Left lung (tissue), 10 donors: ENCODE measurements around the gene CASTOR2. TPM values are rescaled to one million over a fixed set of nuclear protein-coding genes. Genes with fewer than 3 reads are reported as not detected.
"Not testable (repeated sequence)": the region's sequence is repeated elsewhere in the genome, so short reads cannot be mapped to it uniquely, and the experiment has no call there.

Source experiments
- ATAC-seq: fragments of 200-7000 bp; cut with Tn5 transposase; one replicate; pipeline ENCODE4 v1.9.1; 2020; ENCODE audit warnings: moderate library complexity
- DNase-seq, 4 donors: peaks; one replicate each; pipeline ENCODE4 v3.0.0-alpha.2; 2013 to 2020
- H3K27ac ChIP-seq, 2 donors: fragments of 200-600 bp; sonication (generic) in 1 of 2; one replicate each; pipeline versions ENCODE4 v1.5.0 to v1.8.0; 2020 to 2021
- H3K27me3 ChIP-seq, 2 donors: fragments of 200-600 bp; sonication (generic) in 1 of 2; one replicate each; pipeline versions ENCODE4 v1.5.0 to v1.8.0; 2020 to 2021
- H3K36me3 ChIP-seq, 2 donors: fragments of 200-600 bp; sonication (generic) in 1 of 2; one replicate each; pipeline versions ENCODE4 v1.5.0 to v1.8.0; 2020 to 2021
- H3K4me1 ChIP-seq, 2 donors: fragments of 200-600 bp; one replicate each; pipeline ENCODE4 v1.8.0; 2021
- H3K4me3 ChIP-seq, 2 donors: fragments of 200-600 bp; sonication (generic) in 1 of 2; one replicate each; pipeline versions ENCODE4 v1.5.0 to v1.8.0; 2020 to 2021; ENCODE audit warnings: mild to moderate bottlenecking in 1 of 2
- H3K9me3 ChIP-seq, 2 donors: fragments of 200-600 bp; sonication (generic) in 1 of 2; one replicate each; pipeline versions ENCODE4 v1.5.0 to v1.8.0; 2020 to 2021
- intact Hi-C, 2 donors: fragments of 100-400 bp; cut with DNase I; formaldehyde crosslinking; loops; one replicate each; pipeline versions ENCODE4 v1.11.2 to v1.14.2; 2022
- polyA plus RNA-seq, 6 donors: library from polyadenylated mRNA; unstranded; fragments of 120-200 nt; gene quantifications; one replicate each; pipeline ENCODE4 v1.2.1, GENCODE V29; 2013; ENCODE audit not compliant: insufficient read length in 6 of 6
- total RNA-seq, 2 donors: library from RNA; stranded (reverse); fragmentation: NEBNext Ultra II Directional; extraction: Animal tissue kit (Norgen Biotek cat#: 25700); gene quantifications; one replicate each; pipeline ENCODE4 v1.2.1, GENCODE V29; 2021
- TF ChIP-seq, protein P1 (sequence below), 2 donors: fragments of 200-600 bp; sonication (generic) in 1 of 2; IDR thresholded peaks; one replicate each; pipeline versions ENCODE4 v1.5.0 to v1.8.0; 2021; ENCODE audit warnings: antibody characterized with exemption in 2 of 2
- donor health status: DM: no; HTN: yes; CAD: no.
- donor health status: DM: no; HTN: no; CAD: no.

CASTOR2 gene
- total and polyA plus RNA-seq, 8 donors = 4.5 to 15.4 (median 6.4) TPM

DNA sequence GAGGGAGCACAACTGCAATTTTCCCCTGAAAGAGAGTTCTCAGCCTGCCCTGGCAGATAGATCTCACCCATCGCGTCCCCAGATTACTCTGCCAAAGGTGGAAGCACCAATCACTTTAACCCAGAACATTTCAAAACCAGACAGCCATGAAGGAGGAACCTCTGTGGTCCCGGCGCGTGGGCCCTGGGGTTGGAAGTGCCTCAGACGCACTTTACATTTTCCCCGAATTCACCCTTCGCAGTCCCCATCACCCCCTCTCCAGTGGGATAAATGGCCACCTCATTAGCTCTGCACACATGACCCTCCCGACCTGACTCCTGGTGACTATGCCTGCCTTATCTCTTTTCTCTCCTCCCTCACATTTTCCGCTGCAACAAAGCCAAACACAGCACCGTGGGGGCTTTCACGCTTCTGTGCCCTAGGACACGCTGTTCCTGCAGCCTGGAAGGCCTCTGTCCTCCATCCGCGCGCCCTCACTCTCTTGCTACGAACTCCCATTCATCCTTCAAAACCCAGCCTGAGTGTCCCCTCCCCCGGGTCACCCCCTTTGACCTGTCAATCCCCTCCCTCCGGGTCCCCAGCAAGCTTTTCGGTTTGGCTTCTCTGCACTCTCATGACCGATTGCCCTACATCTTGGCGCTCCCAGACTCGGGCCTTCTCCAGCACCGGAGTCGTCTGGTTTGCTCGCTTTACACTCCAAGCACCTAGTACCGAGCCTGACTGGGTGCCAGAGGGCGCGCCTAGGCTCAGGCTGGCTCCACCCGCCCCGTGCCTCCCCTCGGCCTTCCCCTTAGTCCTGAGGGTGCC is 598 bp upstream of the CASTOR2 start:
- H3K27ac ChIP-seq, H3K4me1 ChIP-seq, H3K9me3 ChIP-seq, H3K27me3 ChIP-seq, H3K36me3 ChIP-seq, intact Hi-C loops: not testable (repeated sequence)
- peak; percentile 75 for ATAC-seq
- peak overlapping the region in 1 of 2 donors; percentile 22 for H3K4me3 ChIP-seq
- peak in 2 of 4 donors; percentile 35 to 87 for DNase-seq

DNA sequence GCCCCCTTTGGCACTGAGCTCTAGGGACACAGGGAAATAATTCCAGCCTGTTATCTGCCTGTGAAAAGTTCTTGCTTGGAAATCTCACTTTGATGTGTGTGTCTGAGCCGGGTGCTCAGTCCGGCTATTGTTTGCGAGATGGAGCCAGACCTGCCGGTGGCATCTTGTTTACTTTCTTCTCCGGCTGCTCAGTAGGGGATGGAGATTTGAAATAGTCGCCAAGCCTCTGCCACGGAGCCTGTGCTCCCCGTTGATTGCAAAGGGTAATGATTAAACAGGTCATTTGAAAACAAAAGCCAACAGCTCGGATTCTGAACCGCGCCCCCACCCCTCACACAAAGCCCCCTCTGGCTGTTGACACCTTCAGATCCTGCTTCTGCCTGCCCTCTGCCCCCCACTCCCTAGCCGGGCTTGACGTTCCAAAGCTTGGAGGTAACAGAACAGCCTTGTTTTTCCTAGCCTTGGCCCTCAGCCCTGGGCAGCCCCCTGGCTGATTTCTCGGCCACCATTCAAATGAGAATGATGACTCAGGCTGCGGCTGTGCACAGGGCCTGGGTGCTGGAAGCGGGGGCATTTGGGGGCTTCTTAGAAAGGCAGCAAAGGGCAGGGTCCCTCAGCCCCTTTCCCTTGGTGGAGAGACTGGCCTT is 1.8 kb downstream of the CASTOR2 start:
- ATAC-seq, H3K4me1 ChIP-seq: not testable (repeated sequence)

DNA sequence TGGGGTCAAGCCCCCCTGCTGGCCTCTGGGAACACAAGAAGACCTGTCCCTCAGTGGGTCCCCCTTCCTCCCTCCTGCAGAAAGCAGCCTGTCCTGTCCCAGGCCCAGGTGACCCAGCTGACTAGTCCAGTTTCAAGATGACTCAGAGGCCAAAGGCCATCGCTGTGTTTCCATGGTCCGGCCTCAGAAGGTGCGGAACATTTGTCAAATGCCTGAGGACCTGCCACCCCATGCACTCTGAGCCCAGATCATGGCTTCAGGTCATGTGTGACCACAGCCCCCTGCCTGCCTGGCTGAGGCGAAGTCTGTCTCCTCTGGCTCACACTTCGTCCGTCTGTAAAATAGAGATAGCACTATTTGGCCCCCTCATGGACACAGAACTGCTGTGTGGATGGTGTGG is 2.4 kb downstream of the CASTOR2 start:
- intact Hi-C loops, H3K27ac ChIP-seq, H3K9me3 ChIP-seq, H3K27me3 ChIP-seq, ATAC-seq, H3K36me3 ChIP-seq, DNase-seq, H3K4me1 ChIP-seq, H3K4me3 ChIP-seq: not testable (repeated sequence)

More for the DNA sequence above, 1.8 kb downstream of the CASTOR2 start:
- intact Hi-C loops, H3K27ac ChIP-seq, H3K27me3 ChIP-seq, DNase-seq, H3K36me3 ChIP-seq, H3K9me3 ChIP-seq, H3K4me3 ChIP-seq: not testable (repeated sequence)

DNA sequence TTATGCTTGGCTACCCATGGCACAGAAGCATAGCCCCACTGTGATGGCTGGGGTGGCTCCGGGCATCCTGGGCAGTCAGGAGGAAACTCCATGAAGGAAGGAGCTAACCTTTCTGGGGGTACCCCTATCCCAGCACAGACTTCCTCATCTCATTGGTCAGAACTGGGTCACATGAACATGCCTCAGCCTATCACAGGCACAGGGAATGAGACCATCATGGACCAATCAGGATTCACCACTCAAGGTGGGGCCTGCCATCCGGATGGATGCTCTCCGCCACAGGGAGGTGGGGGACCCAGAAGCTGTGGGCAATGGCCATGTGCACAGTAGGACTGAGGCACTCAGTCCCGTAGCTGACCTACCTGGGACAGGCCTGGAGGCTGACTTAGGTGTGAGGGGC is 6.9 kb downstream of the CASTOR2 start:
- H3K27ac ChIP-seq, H3K36me3 ChIP-seq, H3K9me3 ChIP-seq, intact Hi-C loops, H3K4me1 ChIP-seq, ATAC-seq, DNase-seq, H3K27me3 ChIP-seq, H3K4me3 ChIP-seq: not testable (repeated sequence)

DNA sequence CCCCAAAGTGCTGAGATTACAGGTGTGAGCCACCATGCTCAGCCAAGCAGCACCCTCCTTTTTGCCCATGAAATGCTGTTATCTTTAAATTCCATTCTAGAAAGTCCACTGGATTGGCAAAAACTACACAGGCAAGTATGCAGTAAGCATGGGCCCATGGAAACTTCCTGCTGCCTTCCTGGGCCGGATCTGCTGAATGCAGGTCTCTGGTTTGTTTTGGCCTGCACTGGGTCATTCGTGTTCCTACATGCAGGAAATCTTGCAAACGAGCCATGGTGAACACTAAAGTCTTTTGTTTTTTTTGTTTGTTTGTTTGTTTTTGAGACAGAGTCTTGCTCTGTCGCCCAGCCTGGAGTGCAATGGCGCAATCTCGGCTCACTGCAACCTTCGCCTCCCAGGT is 7.9 kb downstream of the CASTOR2 start:
- H3K27ac ChIP-seq, DNase-seq, H3K9me3 ChIP-seq, intact Hi-C loops, H3K4me3 ChIP-seq, H3K4me1 ChIP-seq, H3K36me3 ChIP-seq, H3K27me3 ChIP-seq, ATAC-seq: not testable (repeated sequence)

DNA sequence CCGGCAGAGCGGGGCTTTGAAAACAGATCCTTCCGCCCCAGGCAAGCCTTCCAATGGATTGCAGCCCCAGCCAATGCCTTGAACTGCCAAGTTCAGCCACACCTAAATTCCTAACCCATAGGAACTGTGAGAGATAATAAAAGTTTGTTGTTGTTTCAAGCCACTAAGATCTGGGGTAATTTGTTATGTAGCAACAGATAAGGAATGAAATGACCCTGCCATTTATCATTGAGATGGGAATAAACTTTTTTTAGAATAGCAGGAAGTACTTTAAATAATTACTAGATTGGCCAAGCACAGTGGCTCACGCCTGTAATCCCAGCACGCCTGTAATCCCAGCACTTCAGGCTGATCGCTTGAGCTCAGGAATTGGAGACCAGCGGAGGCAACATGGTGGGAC is 11.5 kb downstream of the CASTOR2 start:
- H3K36me3 ChIP-seq, H3K27me3 ChIP-seq, intact Hi-C loops, ATAC-seq, H3K4me3 ChIP-seq, H3K4me1 ChIP-seq, H3K9me3 ChIP-seq, H3K27ac ChIP-seq: not testable (repeated sequence)
- peak in 1 of 4 donors; percentile 7 for DNase-seq

DNA sequence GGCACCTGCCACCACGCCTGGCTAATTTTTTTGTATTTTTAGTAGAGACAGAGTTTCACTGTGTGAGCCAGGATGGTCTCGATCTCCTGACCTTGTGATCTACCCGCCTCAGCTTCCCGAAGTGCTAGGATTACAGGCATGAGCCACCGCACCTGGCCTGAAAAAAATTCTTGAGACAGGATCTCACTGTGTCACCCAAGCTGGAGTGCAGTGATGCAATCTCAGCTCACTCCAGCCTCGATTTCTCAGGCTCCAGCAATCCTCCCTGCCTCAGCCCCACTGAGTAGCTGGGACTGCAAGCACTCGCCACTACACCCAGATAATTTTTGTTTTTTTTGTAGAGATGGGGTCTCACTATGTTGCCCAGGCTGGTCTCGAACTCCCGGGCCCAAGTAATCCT is 13.0 kb downstream of the CASTOR2 start:
- ATAC-seq, H3K27ac ChIP-seq, DNase-seq, H3K4me3 ChIP-seq, H3K9me3 ChIP-seq, intact Hi-C loops, H3K4me1 ChIP-seq, H3K27me3 ChIP-seq, H3K36me3 ChIP-seq: not testable (repeated sequence)

DNA sequence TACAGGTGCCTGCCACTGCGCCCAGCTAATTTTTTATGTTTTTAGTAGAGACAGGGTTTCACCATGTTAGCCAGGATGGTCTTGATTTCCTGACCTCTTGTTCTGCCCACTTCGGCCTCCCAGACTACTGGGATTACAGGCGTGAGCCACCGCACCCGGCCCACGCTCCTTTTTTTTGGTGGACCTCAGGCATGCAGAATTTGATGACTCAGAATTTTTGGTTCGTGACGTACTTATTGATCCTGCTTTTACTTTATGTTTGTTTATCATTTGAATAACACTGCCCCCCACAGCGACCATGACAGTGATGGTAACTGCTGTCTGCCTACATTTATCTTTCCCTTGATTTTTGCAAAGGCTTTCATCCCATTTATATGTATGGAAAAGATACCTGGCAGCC is 23.9 kb downstream of the CASTOR2 start:
- H3K9me3 ChIP-seq, H3K36me3 ChIP-seq, intact Hi-C loops, H3K4me1 ChIP-seq, H3K27me3 ChIP-seq, H3K4me3 ChIP-seq, H3K27ac ChIP-seq, ATAC-seq: not testable (repeated sequence)
- DNase-seq = peak in 1 of 4 donors; percentile 20

DNA sequence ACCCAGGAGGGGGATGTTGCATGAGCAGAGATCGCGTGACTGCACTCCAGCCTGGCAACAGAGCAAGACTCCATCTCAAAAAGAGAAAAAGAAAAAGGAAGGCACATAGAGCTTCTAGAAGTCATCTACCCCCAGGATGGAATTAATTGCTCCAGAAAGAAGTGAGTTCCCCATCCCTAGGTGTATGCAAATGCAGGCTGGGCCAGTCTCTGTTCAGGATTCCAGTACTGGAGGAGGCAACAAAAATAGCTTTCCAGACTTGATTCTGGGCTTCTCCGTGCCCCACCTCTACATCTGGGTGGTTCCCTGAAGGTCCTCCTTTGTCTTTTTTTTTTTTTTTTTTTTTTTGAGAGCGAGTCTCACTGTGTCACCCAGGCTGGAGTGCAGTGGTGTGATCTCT is 28.6 kb downstream of the CASTOR2 start:
- Histone ChIP-seq H3K4me3 (no peak overlapping the region), H3K4me1 (no peaks in the 10 kb centered on the region), H3K36me3 (no peaks in the 10 kb centered on the region), H3K27me3 (no peaks in the 10 kb centered on the region), H3K27ac (no peak overlapping the region), H3K9me3 (no peaks in the 10 kb centered on the region)
- TF ChIP-seq, protein P1, sequence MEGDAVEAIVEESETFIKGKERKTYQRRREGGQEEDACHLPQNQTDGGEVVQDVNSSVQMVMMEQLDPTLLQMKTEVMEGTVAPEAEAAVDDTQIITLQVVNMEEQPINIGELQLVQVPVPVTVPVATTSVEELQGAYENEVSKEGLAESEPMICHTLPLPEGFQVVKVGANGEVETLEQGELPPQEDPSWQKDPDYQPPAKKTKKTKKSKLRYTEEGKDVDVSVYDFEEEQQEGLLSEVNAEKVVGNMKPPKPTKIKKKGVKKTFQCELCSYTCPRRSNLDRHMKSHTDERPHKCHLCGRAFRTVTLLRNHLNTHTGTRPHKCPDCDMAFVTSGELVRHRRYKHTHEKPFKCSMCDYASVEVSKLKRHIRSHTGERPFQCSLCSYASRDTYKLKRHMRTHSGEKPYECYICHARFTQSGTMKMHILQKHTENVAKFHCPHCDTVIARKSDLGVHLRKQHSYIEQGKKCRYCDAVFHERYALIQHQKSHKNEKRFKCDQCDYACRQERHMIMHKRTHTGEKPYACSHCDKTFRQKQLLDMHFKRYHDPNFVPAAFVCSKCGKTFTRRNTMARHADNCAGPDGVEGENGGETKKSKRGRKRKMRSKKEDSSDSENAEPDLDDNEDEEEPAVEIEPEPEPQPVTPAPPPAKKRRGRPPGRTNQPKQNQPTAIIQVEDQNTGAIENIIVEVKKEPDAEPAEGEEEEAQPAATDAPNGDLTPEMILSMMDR (IDR thresholded peaks at IDR 0.05) = no peak
- intact Hi-C loops = no loop called here
- no peak for DNase-seq
- no peak for ATAC-seq

DNA sequence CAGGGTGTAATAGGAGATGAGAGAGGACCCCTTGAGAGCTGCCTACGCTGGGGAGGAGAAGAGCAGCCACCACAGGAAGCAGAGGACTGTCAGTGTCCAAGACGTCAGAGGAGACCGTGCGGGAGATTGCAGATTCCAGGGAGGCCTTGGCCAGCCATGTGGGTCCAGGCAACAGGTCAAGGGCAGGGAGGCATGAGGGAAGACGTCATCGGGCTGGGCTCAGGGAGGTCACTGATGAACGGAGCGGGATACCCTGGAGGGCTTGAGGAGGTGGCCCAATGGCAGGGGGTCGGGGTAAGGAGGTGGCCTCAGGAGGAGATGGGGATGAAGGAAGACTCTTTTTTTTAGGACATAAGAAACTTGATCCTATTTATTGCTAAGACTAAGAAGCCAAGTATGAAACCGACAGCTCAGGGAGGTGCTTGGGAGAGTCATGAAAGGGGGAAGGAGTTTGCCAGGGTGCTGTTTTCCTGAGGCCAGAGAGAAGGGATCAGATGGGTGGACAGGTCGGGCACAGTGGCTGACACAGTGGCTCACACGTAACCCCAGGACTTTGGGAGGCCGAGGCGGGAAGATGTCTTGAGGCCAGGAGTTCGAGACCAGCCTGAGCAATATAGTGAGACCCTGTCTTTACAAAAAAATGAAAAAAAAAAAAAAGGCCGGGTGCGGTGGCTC is 30.5 kb downstream of the CASTOR2 start:
- H3K4me3 ChIP-seq, H3K4me1 ChIP-seq, H3K9me3 ChIP-seq, ATAC-seq, intact Hi-C loops, H3K27ac ChIP-seq, DNase-seq, H3K27me3 ChIP-seq, H3K36me3 ChIP-seq: not testable (repeated sequence)

DNA sequence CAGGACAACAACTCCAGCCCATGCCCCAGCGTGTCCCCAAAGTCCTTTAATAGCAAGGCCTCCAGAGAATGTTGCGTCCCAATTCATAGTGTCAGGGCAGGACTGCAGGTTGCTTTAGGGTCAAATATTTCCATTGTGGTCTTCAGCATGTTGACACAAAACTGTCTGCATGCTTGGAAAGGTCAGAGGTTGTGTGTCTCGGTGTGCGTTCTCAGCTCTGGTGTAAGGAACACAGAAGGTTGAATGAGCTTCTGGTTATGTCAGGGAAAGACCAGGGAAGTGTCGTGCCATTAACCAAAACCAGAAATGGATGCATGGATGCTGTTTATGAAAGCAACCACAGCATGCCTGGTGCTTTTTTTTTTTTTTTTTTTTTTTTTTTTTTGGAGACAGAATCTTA is 31.9 kb downstream of the CASTOR2 start:
- peak in 1 of 4 donors; percentile 9 for DNase-seq
- H3K4me3 ChIP-seq, H3K36me3 ChIP-seq, ATAC-seq, H3K27ac ChIP-seq, H3K9me3 ChIP-seq, H3K27me3 ChIP-seq, H3K4me1 ChIP-seq, intact Hi-C loops: not testable (repeated sequence)

DNA sequence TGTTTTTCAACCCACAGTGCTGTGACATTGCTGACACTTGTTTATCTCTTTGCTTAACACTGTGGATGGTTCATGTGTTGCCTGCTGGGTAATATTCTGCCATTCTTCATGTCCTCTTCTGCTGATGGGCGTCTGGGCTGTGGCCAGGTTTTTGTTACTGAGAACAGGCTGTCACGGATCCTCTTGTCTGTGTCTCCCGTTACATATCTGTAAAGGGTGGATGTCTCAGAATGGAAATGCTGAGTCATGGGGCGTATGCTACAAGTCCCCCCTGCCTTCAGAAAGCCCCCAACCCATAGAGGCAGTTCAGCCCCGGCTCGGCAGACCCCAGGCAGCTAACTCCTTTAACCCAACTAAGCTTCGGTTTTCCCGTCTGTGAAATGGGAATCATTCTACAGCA is 33.3 kb downstream of the CASTOR2 start:
- H3K9me3 ChIP-seq, H3K36me3 ChIP-seq, H3K4me3 ChIP-seq, DNase-seq, H3K27me3 ChIP-seq, ATAC-seq, intact Hi-C loops, H3K27ac ChIP-seq, H3K4me1 ChIP-seq: not testable (repeated sequence)
